Gastrocnemius medialis (tissue), 4 donors: ENCODE measurements around the gene UBE3B.

Source experiments
- POLR2A ChIP-seq, 2 donors: fragments of 450-650 bp; IDR thresholded peaks; one replicate each; pipeline ENCODE4 v1.6.1; 2017; ENCODE audit warnings: antibody characterized with exemption in 2 of 2, mild to moderate bottlenecking in 2 of 2, moderate library complexity in 2 of 2
- TF ChIP-seq, protein P1 (sequence below), 5 experiments: fragments of 450-650 bp in 3 of 5; fragments of 200-600 bp in 2 of 5; sonication (generic) in 2 of 5; IDR thresholded peaks in 4 of 5; conservative IDR thresholded peaks in 1 of 5; 1 replicate in 4 of 5; 2 replicates in 1 of 5; pipeline ENCODE4 v1.5.1; 2016 to 2019; ENCODE audit warnings: antibody characterized with exemption in 5 of 5, mild to moderate bottlenecking in 3 of 5, moderate library complexity in 3 of 5

DNA sequence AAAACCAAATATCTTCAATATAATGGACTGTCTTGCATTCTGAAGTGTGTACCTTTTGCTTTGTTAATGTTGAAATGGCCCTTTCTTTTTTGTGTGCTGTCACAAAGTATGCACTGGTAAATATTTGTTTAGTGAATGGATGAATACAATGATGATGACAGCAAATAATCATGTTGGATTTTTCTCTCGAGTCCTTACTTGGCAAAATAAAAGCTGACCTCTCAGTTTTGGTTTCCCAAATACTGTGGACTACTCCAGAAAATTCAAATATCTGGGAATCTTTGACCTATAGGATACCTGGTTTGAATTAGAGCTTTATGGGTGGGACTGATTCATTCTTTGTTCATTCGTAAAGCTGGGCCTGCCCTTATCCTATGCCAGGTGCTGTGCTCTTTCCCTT is 5.5 kb downstream of the UBE3B start:
- TF ChIP-seq, protein P1, sequence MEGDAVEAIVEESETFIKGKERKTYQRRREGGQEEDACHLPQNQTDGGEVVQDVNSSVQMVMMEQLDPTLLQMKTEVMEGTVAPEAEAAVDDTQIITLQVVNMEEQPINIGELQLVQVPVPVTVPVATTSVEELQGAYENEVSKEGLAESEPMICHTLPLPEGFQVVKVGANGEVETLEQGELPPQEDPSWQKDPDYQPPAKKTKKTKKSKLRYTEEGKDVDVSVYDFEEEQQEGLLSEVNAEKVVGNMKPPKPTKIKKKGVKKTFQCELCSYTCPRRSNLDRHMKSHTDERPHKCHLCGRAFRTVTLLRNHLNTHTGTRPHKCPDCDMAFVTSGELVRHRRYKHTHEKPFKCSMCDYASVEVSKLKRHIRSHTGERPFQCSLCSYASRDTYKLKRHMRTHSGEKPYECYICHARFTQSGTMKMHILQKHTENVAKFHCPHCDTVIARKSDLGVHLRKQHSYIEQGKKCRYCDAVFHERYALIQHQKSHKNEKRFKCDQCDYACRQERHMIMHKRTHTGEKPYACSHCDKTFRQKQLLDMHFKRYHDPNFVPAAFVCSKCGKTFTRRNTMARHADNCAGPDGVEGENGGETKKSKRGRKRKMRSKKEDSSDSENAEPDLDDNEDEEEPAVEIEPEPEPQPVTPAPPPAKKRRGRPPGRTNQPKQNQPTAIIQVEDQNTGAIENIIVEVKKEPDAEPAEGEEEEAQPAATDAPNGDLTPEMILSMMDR (IDR thresholded peaks at IDR 0.05 in 4 of 5, conservative IDR thresholded peaks at IDR 0.05 in 1 of 5) = no peak
- no peak for TF ChIP-seq POLR2A (IDR thresholded peaks at IDR 0.05)
